ENCODE data around the gene NR2F1-AS1.
"Not testable (repeated sequence)": the region's sequence is repeated elsewhere in the genome, so short reads cannot be mapped to it uniquely, and the experiment has no call there.

NR2F1-AS1 gene

GRCh38 chr5:93479982-93480509 is 101.0 kb downstream of the NR2F1-AS1 start:
- DNase-seq (ENCODE audit: low read depth): no peak
- no peak for TF ChIP-seq CTCF (conservative IDR thresholded peaks at IDR 0.05; ENCODE audit: low read depth, low read length)
- no peak overlapping the region for H3K4me3 ChIP-seq (ENCODE audit: low read length)

DNA sequence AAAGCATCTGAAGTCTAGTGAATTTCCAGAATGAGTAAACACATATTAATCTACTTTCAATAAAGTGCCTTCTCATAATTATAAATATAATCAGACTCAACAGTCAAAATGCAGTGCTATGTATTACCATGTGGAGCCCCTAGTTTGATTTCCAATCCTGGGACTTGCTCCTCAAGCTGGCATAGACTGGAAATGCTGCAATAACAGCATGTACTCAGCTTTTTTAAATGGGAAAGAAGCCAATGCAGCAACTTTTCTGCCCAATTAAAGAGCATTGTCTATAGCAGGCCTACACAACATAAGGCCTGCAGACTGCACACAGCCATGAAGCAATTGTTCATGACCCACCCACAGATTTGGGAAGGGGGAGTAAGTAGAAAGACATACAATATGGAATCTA is 103.2 kb downstream of the NR2F1-AS1 start:
- H3K4me3 ChIP-seq (ENCODE audit: low read length): no peak overlapping the region
- DNase-seq (ENCODE audit: low read depth): no peak
- TF ChIP-seq CTCF (conservative IDR thresholded peaks at IDR 0.05; ENCODE audit: low read depth, low read length): no peak

- no peak overlapping the region for H3K4me3 ChIP-seq (ENCODE audit: low read length)
- TF ChIP-seq CTCF (conservative IDR thresholded peaks at IDR 0.05; ENCODE audit: low read depth, low read length): no peak
- DNase-seq (ENCODE audit: low read depth): no peak
Measured at GRCh38 chr5:93476251-93476742, 104.7 kb downstream of the NR2F1-AS1 start.

DNA sequence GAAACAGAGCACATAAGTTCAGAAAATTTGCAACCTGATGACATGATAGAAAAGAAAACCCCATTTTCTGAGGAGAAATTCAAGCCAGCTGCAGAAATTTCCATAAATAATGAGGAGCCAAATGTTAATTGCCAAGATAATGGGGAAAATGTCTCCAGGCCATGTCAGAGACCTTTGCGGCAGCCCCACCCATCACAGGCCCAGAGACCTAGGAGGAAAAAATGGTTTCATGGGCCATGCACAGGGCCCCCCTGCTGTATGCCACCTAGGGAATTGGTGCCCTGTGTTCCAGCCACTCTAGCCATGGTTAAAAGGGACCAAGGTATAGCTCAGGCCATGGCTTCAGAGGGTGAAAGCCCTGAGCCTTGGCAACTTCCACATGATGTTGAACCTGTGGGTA is 118.1 kb downstream of the NR2F1-AS1 start:
- H3K4me3 ChIP-seq (ENCODE audit: low read length): no peak overlapping the region
- no peak for TF ChIP-seq CTCF (conservative IDR thresholded peaks at IDR 0.05; ENCODE audit: low read depth, low read length)
- DNase-seq (ENCODE audit: low read depth): no peak

- H3K4me3 ChIP-seq (ENCODE audit: low read length): no peak overlapping the region
- no peak for TF ChIP-seq CTCF (conservative IDR thresholded peaks at IDR 0.05; ENCODE audit: low read depth, low read length)
- DNase-seq (ENCODE audit: low read depth): no peak
Measured at GRCh38 chr5:93461756-93462155, 119.3 kb downstream of the NR2F1-AS1 start.

DNA sequence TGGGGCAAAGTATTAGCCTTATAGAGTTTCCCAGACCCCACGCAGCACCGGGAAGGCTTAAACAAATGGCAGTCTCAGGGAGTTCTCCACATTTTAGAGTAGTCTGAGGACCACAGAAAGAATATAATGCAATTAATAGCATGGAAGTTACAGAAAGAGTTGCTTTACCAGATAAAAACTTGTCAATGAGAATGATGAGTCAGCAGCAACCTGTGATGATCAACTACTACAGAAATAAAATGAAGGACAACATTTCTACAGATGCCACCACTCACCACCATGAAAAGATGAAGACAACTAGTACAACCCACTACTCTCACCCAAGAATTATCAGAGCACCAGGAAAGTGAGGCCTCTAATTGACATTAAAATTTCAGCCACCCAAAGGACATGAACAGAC is 120.7 kb downstream of the NR2F1-AS1 start:
- no peak for TF ChIP-seq CTCF (conservative IDR thresholded peaks at IDR 0.05; ENCODE audit: low read depth, low read length)
- H3K4me3 ChIP-seq (ENCODE audit: low read length): no peak overlapping the region
- DNase-seq (ENCODE audit: low read depth): no peak

GRCh38 chr5:93456796-93457195 is 124.2 kb downstream of the NR2F1-AS1 start:
- DNase-seq (ENCODE audit: low read depth); H3K4me3 ChIP-seq (ENCODE audit: low read length): not testable (repeated sequence)

DNA sequence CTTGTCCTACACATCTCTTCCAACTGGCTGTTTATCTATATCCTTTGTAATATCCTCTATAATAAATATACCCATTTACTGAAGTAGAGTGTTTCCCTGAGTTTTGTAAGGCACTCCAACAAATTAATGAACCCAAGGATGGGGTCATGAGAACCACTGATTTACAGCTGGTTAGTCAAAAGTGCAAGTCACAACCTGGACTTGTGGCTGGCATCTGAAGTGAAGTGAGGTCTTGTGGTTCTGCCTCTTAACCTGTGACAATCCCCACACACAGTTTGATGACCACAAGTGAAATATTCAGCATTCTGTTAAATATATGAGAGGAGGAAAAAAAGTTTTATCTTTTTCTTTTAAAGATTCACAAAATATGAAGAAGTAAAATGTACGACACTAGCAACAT is 126.1 kb downstream of the NR2F1-AS1 start:
- no peak for DNase-seq (ENCODE audit: low read depth)
- no peak for TF ChIP-seq CTCF (conservative IDR thresholded peaks at IDR 0.05; ENCODE audit: low read depth, low read length)
- no peak overlapping the region for H3K4me3 ChIP-seq (ENCODE audit: low read length)

All from retinal pigment epithelial cell (primary cell).